HEK293 (cell line): ENCODE results near the gene EED.

Experiments
- CTCF ChIA-PET: fragments of 350-600 bp; formaldehyde crosslinking; extraction: SDS; loops from one replicate; lab custom pipeline; 2021; ENCODE audit warnings: antibody characterized with exemption; lab: Yijun Ruan, JAX
- POLR2A ChIA-PET: fragments of 300-600 bp; formaldehyde crosslinking; extraction: SDS; loops from one replicate; lab custom pipeline; 2020; ENCODE audit warnings: antibody characterized with exemption, inconsistent platforms; lab: Yijun Ruan, JAX
- H3K27ac ChIP-seq: fragments of 200-500 bp; sonication (Bioruptor generic); 2 replicates; pipeline ENCODE4 v1.5.1; 2014; ENCODE audit warnings: low read depth, low read length, control low read depth, inconsistent platforms; ENCODE audit errors: extremely low read depth
- H3K36me3 ChIP-seq, 2 experiments: fragments of 200-500 bp in 1 of 2; sonication (Bioruptor generic) in 1 of 2; 1 replicate in 1 of 2; 2 replicates in 1 of 2; pipeline ENCODE4 v1.5.1; 2014 to 2017; ENCODE audit warnings: inconsistent platforms in 2 of 2, low read length in 2 of 2; ENCODE audit not compliant: control insufficient read depth in 2 of 2, insufficient read depth in 1 of 2
- H3K4me1 ChIP-seq: fragments of 200-500 bp; sonication (Bioruptor generic); 2 replicates; pipeline ENCODE4 v1.5.1; 2014; ENCODE audit warnings: mild to moderate bottlenecking, low read length, inconsistent platforms; ENCODE audit not compliant: control insufficient read depth, insufficient read depth
- H3K4me3 ChIP-seq: 2 replicates; pipeline ENCODE4 v1.5.1; 2011; ENCODE audit warnings: low read depth, mild to moderate bottlenecking, control low read depth, low read length, moderate library complexity
- H3K9me3 ChIP-seq: fragments of 200-500 bp; sonication (Bioruptor generic); 2 replicates; pipeline ENCODE4 v1.5.1; 2014; ENCODE audit warnings: low read depth, low read length, inconsistent platforms; ENCODE audit not compliant: control insufficient read depth, insufficient read depth
- CTCF ChIP-seq: fragments of 450-650 bp; formaldehyde crosslinking; IDR thresholded peaks from 2 replicates; pipeline ENCODE4 v1.5.1; 2016; ENCODE audit warnings: missing biosample characterization, missing genetic modification characterization
- TRIM28 ChIP-seq: IDR thresholded peaks from 2 replicates; pipeline ENCODE4 v1.6.1; 2011; ENCODE audit warnings: low read length, control low read depth, borderline replicate concordance
- ZBTB17 ChIP-seq: fragments of 450-650 bp; formaldehyde crosslinking; IDR thresholded peaks from 2 replicates; pipeline ENCODE4 v1.5.1; 2016; ENCODE audit warnings: missing biosample characterization, missing genetic modification characterization
- ZNF157 ChIP-seq: fragments of 450-650 bp; formaldehyde crosslinking; IDR thresholded peaks from 2 replicates; pipeline ENCODE4 v1.5.1; 2016; ENCODE audit warnings: missing biosample characterization, missing genetic modification characterization
- ZNF510 ChIP-seq: fragments of 450-650 bp; formaldehyde crosslinking; IDR thresholded peaks from 2 replicates; pipeline ENCODE4 v1.5.1; 2018; ENCODE audit warnings: mild to moderate bottlenecking, missing genetic modification characterization, missing biosample characterization; ENCODE audit not compliant: insufficient replicate concordance
- ZNF654 ChIP-seq: fragments of 450-650 bp; formaldehyde crosslinking; IDR thresholded peaks from 2 replicates; pipeline ENCODE4 v1.5.1; 2016; ENCODE audit warnings: low read depth, missing biosample characterization, missing genetic modification characterization
- TF ChIP-seq, protein P1 (sequence below): fragments of 450-650 bp; formaldehyde crosslinking; IDR thresholded peaks from 2 replicates; pipeline ENCODE4 v1.5.1; 2017; ENCODE audit warnings: missing biosample characterization, missing genetic modification characterization
- TF ChIP-seq, protein P2 (sequence below): fragments of 450-650 bp; formaldehyde crosslinking; IDR thresholded peaks from 2 replicates; pipeline ENCODE4 v1.5.1; 2016; ENCODE audit warnings: missing biosample characterization, missing genetic modification characterization

Gene EED

GRCh38 chr11:86218125-86219084 lies 26.1 kb upstream of the EED start:
- POLR2A ChIA-PET: interaction anchor here (1.2 kb wide), 1 partner anchor 150 kb away, joined by 3 read pairs; the partner anchor contains the start of gene PICALM
- H3K4me1 ChIP-seq: no peaks in the 10 kb centered on the region
- H3K4me3 ChIP-seq: peak overlapping the region; percentile 17

DNA sequence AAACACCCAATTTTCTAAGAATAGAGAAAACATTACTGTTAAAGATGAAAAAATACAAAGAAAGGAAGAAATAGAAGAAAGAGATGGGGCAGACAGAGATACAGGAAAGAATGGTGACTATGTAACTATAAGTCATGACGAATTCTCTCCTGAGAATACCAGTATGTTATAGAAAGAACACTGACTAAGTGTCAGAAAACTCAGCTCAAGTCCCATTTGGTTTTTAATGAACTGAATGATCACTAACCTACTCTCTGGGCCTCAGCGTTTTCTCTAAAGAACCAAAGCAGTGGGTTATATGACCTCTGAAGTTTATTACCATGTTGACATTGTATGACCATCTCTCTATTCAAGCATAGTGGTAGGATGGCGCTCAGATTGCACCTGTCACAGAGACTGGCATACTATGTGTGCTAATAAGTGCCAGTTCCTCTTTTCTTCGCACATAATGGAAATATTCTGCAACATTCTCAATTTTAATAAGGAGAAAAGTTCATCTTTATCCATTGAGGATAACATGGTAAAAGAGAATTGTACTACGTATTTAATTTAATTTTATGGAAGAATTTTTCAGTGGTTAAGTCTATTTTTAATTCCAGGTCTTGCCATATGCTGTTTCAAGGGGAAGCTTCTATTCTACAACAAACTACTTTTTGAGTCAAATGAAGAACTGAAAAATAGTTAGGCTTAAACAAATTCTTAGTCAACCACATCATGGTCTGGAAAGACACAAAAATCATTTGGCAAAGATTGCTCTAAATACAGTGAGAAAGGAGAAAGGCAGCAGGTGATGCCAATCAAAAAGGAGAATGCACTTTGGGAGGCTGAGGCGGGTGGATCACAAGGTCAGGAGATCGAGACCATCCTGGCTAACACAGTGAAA lies 25.0 kb upstream of the EED start:
- CTCF ChIA-PET: interaction anchor here (0.5 to 2.4 kb wide), 8 partner anchors 10 to 572 kb away, joined by 3 to 14 read pairs (median 4); partner anchors contain the start of genes CCDC83 and TMEM126A
- H3K4me3 ChIP-seq: no peak overlapping the region
- H3K36me3 ChIP-seq: no peaks in the 10 kb centered on the region
- H3K9me3 ChIP-seq: no peaks in the 10 kb centered on the region
- H3K27ac ChIP-seq: no peak overlapping the region
- TF ChIP-seq, protein P1, sequence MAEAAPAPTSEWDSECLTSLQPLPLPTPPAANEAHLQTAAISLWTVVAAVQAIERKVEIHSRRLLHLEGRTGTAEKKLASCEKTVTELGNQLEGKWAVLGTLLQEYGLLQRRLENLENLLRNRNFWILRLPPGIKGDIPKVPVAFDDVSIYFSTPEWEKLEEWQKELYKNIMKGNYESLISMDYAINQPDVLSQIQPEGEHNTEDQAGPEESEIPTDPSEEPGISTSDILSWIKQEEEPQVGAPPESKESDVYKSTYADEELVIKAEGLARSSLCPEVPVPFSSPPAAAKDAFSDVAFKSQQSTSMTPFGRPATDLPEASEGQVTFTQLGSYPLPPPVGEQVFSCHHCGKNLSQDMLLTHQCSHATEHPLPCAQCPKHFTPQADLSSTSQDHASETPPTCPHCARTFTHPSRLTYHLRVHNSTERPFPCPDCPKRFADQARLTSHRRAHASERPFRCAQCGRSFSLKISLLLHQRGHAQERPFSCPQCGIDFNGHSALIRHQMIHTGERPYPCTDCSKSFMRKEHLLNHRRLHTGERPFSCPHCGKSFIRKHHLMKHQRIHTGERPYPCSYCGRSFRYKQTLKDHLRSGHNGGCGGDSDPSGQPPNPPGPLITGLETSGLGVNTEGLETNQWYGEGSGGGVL (tag by site-specific recombination): no peak
- TF ChIP-seq TRIM28 (no peak), ZNF157 (no peak)
- H3K4me1 ChIP-seq: no peaks in the 10 kb centered on the region
- POLR2A ChIA-PET: interaction anchor here (1.2 kb wide), 1 partner anchor 151 kb away, joined by 3 read pairs; the partner anchor contains the start of gene PICALM

More at GRCh38 chr11:86218125-86219084, 26.1 kb upstream of the EED start:
- CTCF ChIA-PET: interaction anchor here (0.6 to 2.4 kb wide), 24 partner anchors 9 to 571 kb away, joined by 3 to 14 read pairs (median 3); partner anchors contain the start of genes CCDC83 and TMEM126A
- Histone ChIP-seq H3K36me3 (no peaks in the 10 kb centered on the region), H3K9me3 (no peaks in the 10 kb centered on the region)
- TF ChIP-seq CTCF (0 out of 2 replicates have a peak, but pooled peaks have one; percentile 31), ZNF510 (tag by site-specific recombination) (no peak), ZBTB17 (tag by site-specific recombination) (0 out of 2 replicates have a peak, but pooled peaks have one; percentile 17), ZNF654 (peak; percentile 40)
- TF ChIP-seq, all 188 proteins: peak for 3
- no peak overlapping the region for H3K27ac ChIP-seq

DNA sequence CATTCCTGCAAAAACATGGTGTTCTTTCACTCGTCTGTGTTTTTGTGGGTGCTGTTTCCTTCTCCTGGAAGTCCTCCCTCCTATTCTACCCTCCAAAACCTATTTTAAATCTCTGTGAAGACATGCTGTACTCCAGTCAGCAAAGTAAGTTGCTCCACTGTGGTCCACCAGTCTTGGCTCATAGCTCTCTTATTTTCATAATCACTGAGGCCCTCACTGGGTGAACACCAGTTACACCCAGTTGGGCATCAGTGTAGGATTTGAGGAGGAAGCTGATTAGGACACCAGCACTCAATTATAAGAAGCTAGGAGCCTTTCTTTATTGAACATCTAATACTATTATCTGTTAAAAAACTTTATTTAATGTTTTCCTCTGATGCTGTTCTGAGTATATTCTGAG lies 23.9 kb upstream of the EED start:
- no peak overlapping the region for H3K27ac ChIP-seq
- ChIA-PET POLR2A (no interaction called here), CTCF (interaction anchor here (0.7 to 1.4 kb wide), 3 partner anchors 12 to 40 kb away, joined by 3 to 6 read pairs (median 4); no protein-coding TSS in a partner anchor)
- TF ChIP-seq, protein P2, sequence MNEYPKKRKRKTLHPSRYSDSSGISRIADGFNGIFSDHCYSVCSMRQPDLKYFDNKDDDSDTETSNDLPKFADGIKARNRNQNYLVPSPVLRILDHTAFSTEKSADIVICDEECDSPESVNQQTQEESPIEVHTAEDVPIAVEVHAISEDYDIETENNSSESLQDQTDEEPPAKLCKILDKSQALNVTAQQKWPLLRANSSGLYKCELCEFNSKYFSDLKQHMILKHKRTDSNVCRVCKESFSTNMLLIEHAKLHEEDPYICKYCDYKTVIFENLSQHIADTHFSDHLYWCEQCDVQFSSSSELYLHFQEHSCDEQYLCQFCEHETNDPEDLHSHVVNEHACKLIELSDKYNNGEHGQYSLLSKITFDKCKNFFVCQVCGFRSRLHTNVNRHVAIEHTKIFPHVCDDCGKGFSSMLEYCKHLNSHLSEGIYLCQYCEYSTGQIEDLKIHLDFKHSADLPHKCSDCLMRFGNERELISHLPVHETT (tag by site-specific recombination): no peak
- H3K36me3 ChIP-seq: no peaks in the 10 kb centered on the region
- H3K9me3 ChIP-seq: no peaks in the 10 kb centered on the region
- H3K4me3 ChIP-seq: no peak overlapping the region
- no peaks in the 10 kb centered on the region for H3K4me1 ChIP-seq
